K562 (cell line): ENCODE measurements around the gene CCSER1. TPM values are rescaled to one million over a fixed set of nuclear protein-coding genes. Genes with fewer than 3 reads are reported as not detected.

Experiments
- ATAC-seq: fragments of 200-7000 bp; cut with Tn5 transposase; 3 replicates; pipeline ENCODE4 v1.9.1; 2020; ENCODE audit warnings: moderate library complexity
- BruUV-seq: library from RNA; stranded (reverse); fragments of 400-500 nt; replicated peaks from 2 replicates; lab custom pipeline; 2021; lab: Mats Ljungman, UMichigan
- CTCF ChIA-PET: fragments of 300-600 bp; formaldehyde crosslinking; extraction: SDS; loops from one replicate; lab custom pipeline; 2021; ENCODE audit warnings: low intra/inter-chr PET ratio; lab: Yijun Ruan, JAX
- POLR2A ChIA-PET: fragments of 300-600, 350-650 bp; sonication (Branson Sonifier 250); formaldehyde crosslinking; extraction: SDS; loops from one replicate; lab custom pipeline; 2021; ENCODE audit warnings: antibody characterized with exemption, inconsistent platforms; lab: Yijun Ruan, JAX
- DNase-seq, 4 experiments: peaks; one replicate each; pipeline versions ENCODE4 v3.0.0 to v3.0.0-alpha.2; 2011 to 2018; ENCODE audit warnings: low spot score in 3 of 4, mixed read lengths in 3 of 4; ENCODE audit errors: extremely low read depth in 1 of 4
- FAIRE-seq: peaks from 2 replicates; lab custom pipeline; 2011; peaks lifted over from hg19 to GRCh38; lab: Jason Lieb, UNC
- H2AFZ ChIP-seq: 2 replicates; pipeline ENCODE4 v1.6.0; 2011; ENCODE audit warnings: low read depth, low read length, control low read depth, inconsistent platforms
- H3K27ac ChIP-seq: fragments of 200-600 bp; 3 replicates; pipeline ENCODE4 v1.8.0; 2011; ENCODE audit warnings: low read depth, mild to moderate bottlenecking, control low read depth, inconsistent platforms, low read length, moderate library complexity, mixed read lengths; ENCODE audit errors: extremely low read depth
- H3K27me3 ChIP-seq, 2 experiments: fragments of 300-600 bp in 1 of 2; 2 replicates in 1 of 2; 3 replicates in 1 of 2; pipeline versions ENCODE4 v1.6.0 to v1.8.0; 2011; ENCODE audit warnings: inconsistent platforms in 2 of 2, low read length in 2 of 2, mild to moderate bottlenecking in 1 of 2, mixed read lengths in 1 of 2, moderate library complexity in 1 of 2; ENCODE audit not compliant: control insufficient read depth in 2 of 2, insufficient read depth in 2 of 2
- H3K36me3 ChIP-seq: fragments of 300-600 bp; 3 replicates; pipeline ENCODE4 v1.8.0; 2011; ENCODE audit warnings: mild to moderate bottlenecking, low read length, inconsistent platforms; ENCODE audit not compliant: control insufficient read depth, insufficient read depth
- H3K4me1 ChIP-seq, 2 experiments: fragments of 200-600 bp in 1 of 2; replicated peaks in 1 of 2; 2 replicates in 1 of 2; 3 replicates in 1 of 2; pipeline versions ENCODE4 v1.5.1 to v1.8.0; 2011; ENCODE audit warnings: inconsistent platforms in 2 of 2, low read length in 2 of 2, mild to moderate bottlenecking in 1 of 2, mixed read lengths in 1 of 2, moderate library complexity in 1 of 2; ENCODE audit not compliant: control insufficient read depth in 2 of 2, insufficient read depth in 2 of 2
- H3K4me2 ChIP-seq: 2 replicates; pipeline ENCODE4 v1.6.1; 2011; ENCODE audit warnings: low read length, control low read depth, inconsistent platforms, mixed read lengths; ENCODE audit not compliant: insufficient read depth
- H3K4me3 ChIP-seq: fragments of 200-600 bp; sonication (generic), shearing (Covaris generic); 2 replicates; pipeline ENCODE4 v1.5.1; 2016; ENCODE audit warnings: control low read depth, inconsistent platforms
- H3K79me2 ChIP-seq: fragments of 200-600 bp; 3 replicates; pipeline ENCODE4 v1.8.0; 2011; ENCODE audit warnings: low read length, inconsistent platforms; ENCODE audit not compliant: control insufficient read depth, insufficient read depth
- H3K9ac ChIP-seq, 2 experiments: 2 replicates each; pipeline versions ENCODE4 v1.6.0 to v1.6.1; 2011; ENCODE audit warnings: low read depth in 2 of 2, low read length in 2 of 2, control low read depth in 1 of 2, inconsistent platforms in 1 of 2, mild to moderate bottlenecking in 1 of 2, mixed read lengths in 1 of 2; ENCODE audit not compliant: insufficient read depth in 1 of 2
- H3K9me1 ChIP-seq: one replicate; pipeline ENCODE4 v1.6.0; 2011; ENCODE audit warnings: inconsistent platforms, mild to moderate bottlenecking, low read length, moderate library complexity; ENCODE audit not compliant: control insufficient read depth, insufficient read depth
- H3K9me3 ChIP-seq: replicated peaks from 2 replicates; pipeline ENCODE4 v1.5.1; 2011; ENCODE audit warnings: low read depth, low read length, inconsistent platforms; ENCODE audit not compliant: control insufficient read depth, insufficient read depth
- H4K20me1 ChIP-seq: replicated peaks from 2 replicates; pipeline ENCODE4 v1.6.1; 2011; ENCODE audit warnings: low read length, inconsistent platforms, mixed read lengths; ENCODE audit not compliant: control insufficient read depth, insufficient read depth
- CBFA2T3 ChIP-seq: fragments of 450-650 bp; IDR thresholded peaks from 2 replicates; pipeline ENCODE4 v1.6.1; 2017
- GATA2 ChIP-seq: sonication (generic); formaldehyde crosslinking; IDR thresholded peaks from 2 replicates; pipeline ENCODE4 v1.4.0; 2020; ENCODE audit warnings: mild to moderate bottlenecking, missing genetic modification reagents
- L3MBTL2 ChIP-seq: fragments of 450-650 bp; IDR thresholded peaks from 2 replicates; pipeline ENCODE4 v1.6.1; 2016; ENCODE audit warnings: mild to moderate bottlenecking, moderate library complexity
- POLR2AphosphoS5 ChIP-seq: IDR thresholded peaks from 2 replicates; pipeline ENCODE4 v1.6.1; 2011; ENCODE audit warnings: mild to moderate bottlenecking, low read depth, low read length, moderate library complexity; ENCODE audit not compliant: control insufficient read depth, insufficient read depth
- RAD51 ChIP-seq: fragments of 450-650 bp; IDR thresholded peaks from 2 replicates; pipeline ENCODE4 v1.7.1; 2016; ENCODE audit warnings: low read depth, mild to moderate bottlenecking, borderline replicate concordance
- RBM25 ChIP-seq: fragments of 200-400 bp; formaldehyde crosslinking; IDR thresholded peaks from 2 replicates; pipeline ENCODE4 v1.6.1; 2018; ENCODE audit warnings: low read length, low read depth, moderate library complexity; ENCODE audit not compliant: severe bottlenecking
- RFX1 ChIP-seq: fragments of 450-650 bp; IDR thresholded peaks from 2 replicates; pipeline ENCODE4 v1.6.1; 2016; ENCODE audit warnings: mild to moderate bottlenecking, moderate library complexity
- SREBF1 ChIP-seq: fragments of 150-350 bp; IDR thresholded peaks from 2 replicates; pipeline ENCODE4 v1.6.1; 2014; ENCODE audit warnings: antibody characterized with exemption, low read depth, low read length, borderline replicate concordance
- SRSF7 ChIP-seq: fragments of 200-400 bp; formaldehyde crosslinking; optimal IDR thresholded peaks from 2 replicates; pipeline ENCODE3; 2017; ENCODE audit warnings: mild to moderate bottlenecking, low read depth, low read length
- TEAD2 ChIP-seq: fragments of 450-650 bp; IDR thresholded peaks from 2 replicates; pipeline ENCODE4 v1.6.1; 2016; ENCODE audit warnings: missing genetic modification characterization, control low read depth, missing compliant biosample characterization
- TSC22D4 ChIP-seq: fragments of 450-650 bp; IDR thresholded peaks from 2 replicates; pipeline ENCODE4 v1.6.1; 2016; ENCODE audit warnings: missing genetic modification characterization, missing biosample characterization, control low read depth
- U2AF2 ChIP-seq: fragments of 200-400 bp; formaldehyde crosslinking; optimal IDR thresholded peaks from 2 replicates; pipeline ENCODE3; 2017; ENCODE audit warnings: low read depth, mild to moderate bottlenecking, low read length
- ZBTB33 ChIP-seq: sonication (generic); formaldehyde crosslinking; IDR thresholded peaks from 2 replicates; pipeline ENCODE4 v1.8.1; 2023; ENCODE audit warnings: mild to moderate bottlenecking, missing genetic modification reagents
- ZNF217 ChIP-seq: sonication (generic); formaldehyde crosslinking; IDR thresholded peaks from 2 replicates; pipeline ENCODE4 v1.8.0; 2022; ENCODE audit warnings: mild to moderate bottlenecking, missing genetic modification reagents
- ZNF316 ChIP-seq: fragments of 450-650 bp; IDR thresholded peaks from 2 replicates; pipeline ENCODE4 v1.6.1; 2016
- WGBS: fragments of 100-300 bp; shearing (Covaris generic); methylation state at CpG from one replicate; pipeline ENCODE4 v1.1.6; 2016; ENCODE audit warnings: low coverage, mixed read lengths; ENCODE audit not compliant: insufficient coverage; ENCODE audit errors: missing lambda C conversion rate; 5-methylcytosine and 5-hydroxymethylcytosine counted together
- in situ Hi-C: fragments of 300-500 bp; cut with MboI; formaldehyde crosslinking; loops from 4 replicates; pipeline ENCODE4 v1.15.0; 2018; ENCODE audit warnings: inconsistent platforms, mixed read lengths
- intact Hi-C: fragments of 100-400 bp; cut with micrococcal nuclease; formaldehyde crosslinking; loops from 2 replicates; pipeline ENCODE4 v1.14.2; 2022
- polyA plus RNA-seq, 8 experiments: library from polyadenylated mRNA; depleted of rRNA in 4 of 8; stranded (reverse) in 5 of 8; unstranded in 3 of 8; fragments of >200 nt; fragmentation: Nextera tagmentation in 2 of 8; fragmentation: Illumina TruSeq in 1 of 8; extraction: Ambion mirVana in 2 of 8; extraction: Trizol in 1 of 8; gene quantifications; 2 replicates each; pipeline versions ENCODE4 v1.2.1 to v1.2.3, GENCODE V29; 2011 to 2014; ENCODE audit warnings: inconsistent platforms in 1 of 8, missing spikeins in 1 of 8
- total RNA-seq, 7 experiments: library from RNA; depleted of rRNA in 6 of 7; stranded (reverse); fragments of >200 nt in 6 of 7; fragmentation: Illumina TruSeq in 2 of 7; extraction: Trizol in 2 of 7; gene quantifications; 2 replicates each; pipeline versions ENCODE4 v1.2.1 to v1.2.3, GENCODE V29; 2011 to 2021; ENCODE audit warnings: low replicate concordance in 1 of 7
- TF ChIP-seq, protein P1 (sequence below): sonication (generic); formaldehyde crosslinking; IDR thresholded peaks from 2 replicates; pipeline ENCODE4 v1.8.0; 2022; ENCODE audit warnings: mild to moderate bottlenecking, missing genetic modification reagents
- TF ChIP-seq, protein P2 (sequence below): fragments of 450-650 bp; IDR thresholded peaks from 2 replicates; pipeline ENCODE4 v1.7.1; 2018; ENCODE audit warnings: mild to moderate bottlenecking, low read depth; ENCODE audit not compliant: partially characterized antibody
- TF ChIP-seq, protein P3 (sequence below): sonication (generic); formaldehyde crosslinking; IDR thresholded peaks from 2 replicates; pipeline ENCODE4 v1.8.0; 2022; ENCODE audit warnings: mild to moderate bottlenecking, missing genetic modification reagents

Gene CCSER1
- total and polyA plus RNA-seq, 9 of the 15 experiments (the other 6 are each of a cell fraction or from before 2014, with no cell fraction given), result not detected

DNA sequence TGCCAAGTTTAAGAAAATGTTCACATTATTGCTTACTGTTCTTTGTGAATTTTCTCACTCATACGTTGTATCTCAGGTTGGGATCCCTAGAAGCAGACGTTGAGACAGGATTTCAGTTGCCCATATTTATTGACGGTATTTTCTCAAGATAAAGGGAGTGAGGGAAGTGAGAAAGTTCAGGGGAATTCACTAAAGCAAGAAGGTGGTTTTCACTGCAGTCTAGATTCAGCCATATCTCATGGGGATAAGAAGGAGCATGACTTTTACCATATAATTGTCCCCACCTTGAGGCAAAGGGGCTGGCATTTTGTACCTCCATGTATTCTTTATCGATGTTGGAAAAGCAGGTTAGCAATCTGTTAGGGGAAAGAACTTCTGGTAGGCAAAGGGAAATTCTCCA lies 543.0 kb downstream of the CCSER1 start:
- DNase-seq, result no peak
- Histone ChIP-seq H3K9me3 (no peaks in the 10 kb centered on the region; the same call in 1 of the 2 replicates), H4K20me1 (no peaks in the 10 kb centered on the region), H3K4me1 (no peaks in the 10 kb centered on the region), H3K4me2 (no peak overlapping the region), H3K27me3 (no peaks in the 10 kb centered on the region), H3K27ac (no peak overlapping the region), H3K4me3 (no peak overlapping the region), H3K9me1 (no peaks in the 10 kb centered on the region), H3K9ac (no peak overlapping the region), H2AFZ (no peak overlapping the region), H3K36me3 (no peaks in the 10 kb centered on the region), H3K79me2 (no peaks in the 10 kb centered on the region)
- BruUV-seq, result no TSS peak
- in situ Hi-C loops (no loop called here), intact Hi-C loops (no loop called here)
- POLR2A ChIA-PET, result no interaction called here
- WGBS, result 1% methylated on average over 4 of the region's 4 CpGs
- CTCF ChIA-PET, result no interaction called here
- ATAC-seq, result no peak
- FAIRE-seq, result no peak
- TF ChIP-seq RFX1 (no peak), ZBTB33 (CRISPR knock-in tag) (no peak), CBFA2T3 (no peak), ZNF217 (no peak), ZNF316 (no peak), RBM25 (no peak), POLR2AphosphoS5 (no peak), RAD51 (no peak), TEAD2 (tag) (no peak), SREBF1 (no peak), GATA2 (no peak), U2AF2 (no peak), TSC22D4 (tag) (no peak), SRSF7 (no peak), L3MBTL2 (no peak)
- TF ChIP-seq, protein P1, sequence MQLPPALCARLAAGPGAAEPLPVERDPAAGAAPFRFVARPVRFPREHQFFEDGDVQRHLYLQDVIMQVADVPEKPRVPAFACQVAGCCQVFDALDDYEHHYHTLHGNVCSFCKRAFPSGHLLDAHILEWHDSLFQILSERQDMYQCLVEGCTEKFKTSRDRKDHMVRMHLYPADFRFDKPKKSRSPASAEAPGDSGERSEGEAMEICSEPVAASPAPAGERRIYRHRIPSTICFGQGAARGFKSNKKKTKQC (CRISPR knock-in tag), result no peak
- TF ChIP-seq, protein P2, sequence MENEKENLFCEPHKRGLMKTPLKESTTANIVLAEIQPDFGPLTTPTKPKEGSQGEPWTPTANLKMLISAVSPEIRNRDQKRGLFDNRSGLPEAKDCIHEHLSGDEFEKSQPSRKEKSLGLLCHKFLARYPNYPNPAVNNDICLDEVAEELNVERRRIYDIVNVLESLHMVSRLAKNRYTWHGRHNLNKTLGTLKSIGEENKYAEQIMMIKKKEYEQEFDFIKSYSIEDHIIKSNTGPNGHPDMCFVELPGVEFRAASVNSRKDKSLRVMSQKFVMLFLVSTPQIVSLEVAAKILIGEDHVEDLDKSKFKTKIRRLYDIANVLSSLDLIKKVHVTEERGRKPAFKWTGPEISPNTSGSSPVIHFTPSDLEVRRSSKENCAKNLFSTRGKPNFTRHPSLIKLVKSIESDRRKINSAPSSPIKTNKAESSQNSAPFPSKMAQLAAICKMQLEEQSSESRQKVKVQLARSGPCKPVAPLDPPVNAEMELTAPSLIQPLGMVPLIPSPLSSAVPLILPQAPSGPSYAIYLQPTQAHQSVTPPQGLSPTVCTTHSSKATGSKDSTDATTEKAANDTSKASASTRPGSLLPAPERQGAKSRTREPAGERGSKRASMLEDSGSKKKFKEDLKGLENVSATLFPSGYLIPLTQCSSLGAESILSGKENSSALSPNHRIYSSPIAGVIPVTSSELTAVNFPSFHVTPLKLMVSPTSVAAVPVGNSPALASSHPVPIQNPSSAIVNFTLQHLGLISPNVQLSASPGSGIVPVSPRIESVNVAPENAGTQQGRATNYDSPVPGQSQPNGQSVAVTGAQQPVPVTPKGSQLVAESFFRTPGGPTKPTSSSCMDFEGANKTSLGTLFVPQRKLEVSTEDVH, result no peak
- TF ChIP-seq, protein P3, sequence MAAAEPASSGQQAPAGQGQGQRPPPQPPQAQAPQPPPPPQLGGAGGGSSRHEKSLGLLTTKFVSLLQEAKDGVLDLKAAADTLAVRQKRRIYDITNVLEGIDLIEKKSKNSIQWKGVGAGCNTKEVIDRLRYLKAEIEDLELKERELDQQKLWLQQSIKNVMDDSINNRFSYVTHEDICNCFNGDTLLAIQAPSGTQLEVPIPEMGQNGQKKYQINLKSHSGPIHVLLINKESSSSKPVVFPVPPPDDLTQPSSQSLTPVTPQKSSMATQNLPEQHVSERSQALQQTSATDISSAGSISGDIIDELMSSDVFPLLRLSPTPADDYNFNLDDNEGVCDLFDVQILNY (CRISPR knock-in tag), result no peak
